Activated CD4-positive, alpha-beta T cell treated with anti-CD3 and anti-CD28 coated beads, Interleukin-2, Interleukin-6, amounts not matched to agents 100 ng/mL and 50 ng/mL, durations not matched to agents 16 hours and 8 hours (primary cell): ENCODE data around the gene RCL1.
A peak's percentile ranks its signal among the peaks of the same experiment; 100 is the strongest.
"Not testable (repeated sequence)": the region's sequence is repeated elsewhere in the genome, so short reads cannot be mapped to it uniquely, and the experiment has no call there.

Source experiments
- DNase-seq: peaks from one replicate; pipeline ENCODE4 v3.0.0-alpha.2; 2020

The RCL1 gene

DNA sequence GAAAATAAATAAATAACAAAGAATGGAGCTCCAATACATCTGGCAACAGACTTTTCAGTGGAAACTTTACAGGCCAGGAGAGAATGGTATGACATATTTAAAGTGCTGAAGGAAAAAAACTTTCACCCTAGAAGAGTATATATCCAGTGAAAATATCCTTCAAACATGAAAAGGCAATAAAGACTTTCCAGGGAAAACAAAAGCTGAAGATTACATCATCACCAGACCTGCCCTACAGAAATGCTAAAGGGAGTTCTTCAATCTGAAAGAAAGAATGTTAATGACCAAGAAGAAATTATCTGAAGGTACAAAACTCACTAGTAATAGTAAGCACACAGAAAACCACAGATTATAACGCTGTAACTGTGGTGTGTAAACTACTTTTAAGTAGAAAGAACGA lies 8.3 kb upstream of the RCL1 start:
- DNase-seq = no peak

DNA sequence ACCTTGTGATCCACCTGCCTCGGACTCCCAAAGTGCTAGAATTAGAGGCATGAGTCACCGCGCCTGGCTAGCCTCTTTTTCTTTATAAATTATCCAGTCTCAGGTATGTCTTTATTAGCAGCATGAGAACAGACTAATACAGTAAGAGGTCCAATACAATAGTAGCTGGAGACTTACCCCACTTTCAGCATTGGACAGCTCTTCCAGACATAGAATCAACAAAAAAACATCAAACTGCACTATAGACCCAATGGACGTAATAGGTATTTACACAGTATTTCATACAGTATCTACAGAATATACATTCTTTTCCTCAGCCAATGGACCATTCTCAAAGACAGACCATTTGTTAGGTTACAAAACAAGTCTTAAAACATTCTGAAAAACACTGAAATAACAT lies 6.1 kb upstream of the RCL1 start:
- DNase-seq = no peak

DNA sequence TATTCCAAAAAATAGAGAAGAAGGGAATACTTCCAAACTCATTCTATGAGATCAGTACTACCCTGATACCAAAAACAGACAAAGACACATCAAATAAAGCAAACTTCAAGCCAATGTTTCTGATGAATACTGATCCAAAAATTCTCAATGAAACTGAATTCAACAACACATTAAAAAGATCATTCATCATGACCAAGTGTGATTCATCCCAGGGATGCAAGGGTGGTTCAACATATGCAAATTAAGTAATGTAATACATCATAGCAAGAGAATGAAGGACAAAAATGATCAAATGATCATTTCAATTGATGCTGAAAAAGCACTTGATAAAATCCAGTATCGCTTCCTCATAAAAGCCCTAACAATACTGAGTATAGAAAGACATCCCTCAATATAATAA lies 4.9 kb upstream of the RCL1 start:
- DNase-seq = no peak

DNA sequence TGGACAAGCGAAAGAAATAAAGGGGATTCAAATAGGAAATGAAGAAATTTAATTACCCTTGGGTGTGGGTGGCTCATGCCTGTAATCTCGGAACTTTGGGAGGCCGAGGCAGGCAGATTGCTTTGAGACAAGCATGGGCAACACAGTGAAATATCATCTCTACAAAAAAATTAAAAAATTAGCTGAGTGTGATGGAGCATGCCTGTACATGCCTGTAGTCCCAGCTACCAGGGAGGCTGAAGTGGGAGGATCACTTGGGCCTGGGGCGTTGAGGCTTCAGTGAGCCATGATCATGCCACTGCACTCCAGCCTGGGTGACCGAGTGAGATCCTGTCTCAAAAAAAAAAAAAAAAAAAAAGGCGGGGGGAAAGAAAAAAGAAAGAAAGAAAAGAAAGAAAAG lies 4.0 kb upstream of the RCL1 start:
- no peak for DNase-seq

DNA sequence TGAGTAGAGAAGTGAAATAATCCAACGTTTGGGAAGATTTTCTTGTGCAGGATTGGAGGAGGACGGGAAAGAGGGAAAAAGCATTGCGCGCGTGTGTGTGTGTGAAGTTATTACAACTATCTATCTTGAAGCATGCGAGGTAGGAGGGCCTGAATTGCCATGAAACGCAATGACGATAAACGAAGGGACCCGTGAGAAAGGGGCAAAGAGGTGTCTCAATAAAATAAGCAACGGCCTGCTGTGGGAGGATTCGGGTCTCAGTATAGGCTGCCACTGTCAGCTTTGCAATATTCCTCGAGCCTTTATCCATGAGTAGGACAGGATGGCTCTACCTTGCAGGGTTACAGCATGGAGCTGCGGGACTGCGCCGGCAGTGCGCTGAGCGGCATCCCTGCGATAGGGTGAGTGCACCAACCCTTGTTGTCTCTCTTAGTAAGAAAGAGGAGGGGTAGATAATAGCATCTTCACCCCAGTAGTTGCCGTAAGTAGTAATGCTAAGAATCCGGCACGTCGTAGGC lies 631 bp upstream of the RCL1 start:
- no peak for DNase-seq

DNA sequence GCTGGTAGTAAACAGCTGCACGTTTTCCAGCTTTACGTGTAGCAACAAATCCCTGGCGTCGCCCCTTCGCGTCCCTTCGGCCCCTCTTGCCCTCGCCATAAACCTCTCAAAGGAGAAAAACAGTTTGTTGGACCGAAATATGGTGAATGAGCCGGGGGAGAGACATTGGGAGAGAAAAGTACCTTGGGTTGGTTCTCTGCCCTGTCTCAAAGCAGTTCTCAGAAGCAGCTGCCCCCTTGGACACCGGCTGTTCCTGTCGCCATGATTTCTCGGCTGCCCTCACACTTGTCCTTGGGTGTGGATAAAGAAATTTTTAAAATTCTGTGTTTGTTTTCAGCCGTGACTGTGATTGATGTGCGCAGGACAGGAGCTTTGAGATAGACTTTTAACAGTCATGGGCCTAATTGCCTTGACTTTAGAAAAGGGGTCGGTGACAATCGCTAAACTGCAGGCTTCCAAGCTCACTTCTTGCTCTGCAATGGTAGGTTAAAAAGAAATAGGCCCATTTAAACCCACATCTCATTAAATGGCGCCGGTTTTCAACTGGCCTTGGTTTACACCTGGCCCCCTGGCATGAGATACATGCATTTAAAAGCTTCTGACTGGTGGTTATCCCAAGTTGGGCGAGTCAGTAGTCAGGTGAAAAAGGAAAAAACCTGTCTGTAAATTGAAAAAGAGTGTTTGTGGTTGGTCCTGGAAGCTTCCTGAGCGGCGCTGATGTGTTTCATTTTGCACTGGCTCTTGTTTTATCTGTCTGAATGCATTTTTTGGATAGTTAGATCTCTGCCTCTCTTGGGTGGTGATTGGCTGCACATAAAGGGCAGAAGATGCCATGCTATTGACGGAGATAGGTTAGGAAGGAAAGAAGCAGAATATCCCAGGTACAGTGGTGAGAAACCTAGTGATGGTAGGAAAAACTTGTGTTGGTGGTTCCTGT lies 983 bp downstream of the RCL1 start:
- no peak for DNase-seq

DNA sequence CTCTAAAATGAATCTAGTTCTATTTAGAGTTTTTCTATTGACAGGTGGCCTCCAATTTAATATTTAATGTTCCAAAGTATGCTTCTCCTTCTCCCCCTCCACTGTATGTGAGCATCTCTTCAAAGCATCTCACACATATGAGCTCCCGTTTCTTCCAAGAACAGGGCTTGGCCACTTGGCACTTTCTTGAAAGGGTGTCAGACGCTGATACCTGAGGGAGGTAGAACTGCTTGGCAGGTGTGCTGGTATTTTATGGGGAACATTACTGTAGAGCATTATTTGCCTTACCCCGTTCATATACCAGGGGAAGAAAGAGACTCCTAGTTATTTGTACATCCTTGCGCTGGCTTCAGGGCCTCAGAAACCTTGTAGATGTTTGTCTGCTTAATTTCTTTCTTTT lies 1.9 kb downstream of the RCL1 start:
- no peak for DNase-seq

DNA sequence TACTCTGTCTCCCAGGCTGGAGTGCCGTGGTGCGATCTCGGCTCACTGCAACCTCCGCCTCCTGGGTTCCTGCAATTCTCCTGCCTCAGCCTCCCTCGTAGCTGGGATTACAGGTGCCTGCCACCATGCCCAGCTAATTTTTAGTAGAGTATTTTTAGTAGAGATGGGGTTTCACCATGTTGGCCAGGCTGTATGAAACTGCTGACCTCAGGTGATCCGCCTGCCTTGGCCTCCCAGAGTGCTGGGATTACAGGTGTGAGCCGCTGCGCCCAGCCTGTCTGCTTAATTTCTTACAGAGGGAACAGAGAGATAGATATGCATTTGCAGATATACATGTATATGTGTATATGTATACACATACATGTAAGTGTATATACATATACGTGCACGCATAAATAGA lies 2.4 kb downstream of the RCL1 start:
- not testable (repeated sequence) for DNase-seq

DNA sequence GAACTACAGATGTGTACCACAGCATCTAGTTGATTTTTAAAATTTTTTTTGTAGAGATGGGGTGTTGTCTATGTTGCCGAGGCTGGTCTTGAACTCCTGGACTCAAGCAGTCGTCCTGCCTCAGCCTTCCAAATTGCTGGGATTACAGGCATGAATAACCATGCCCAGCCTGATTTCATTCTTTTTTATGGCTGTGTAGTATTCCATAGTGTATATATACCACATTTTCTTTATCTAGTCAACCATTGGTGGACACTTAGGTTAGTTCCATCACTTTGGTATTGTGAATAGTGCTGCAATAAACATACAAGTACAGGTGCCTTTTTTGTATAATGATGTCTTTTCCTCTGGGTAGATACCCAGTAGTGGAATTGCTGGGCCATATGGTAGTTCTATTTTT lies 3.8 kb downstream of the RCL1 start:
- no peak for DNase-seq

DNA sequence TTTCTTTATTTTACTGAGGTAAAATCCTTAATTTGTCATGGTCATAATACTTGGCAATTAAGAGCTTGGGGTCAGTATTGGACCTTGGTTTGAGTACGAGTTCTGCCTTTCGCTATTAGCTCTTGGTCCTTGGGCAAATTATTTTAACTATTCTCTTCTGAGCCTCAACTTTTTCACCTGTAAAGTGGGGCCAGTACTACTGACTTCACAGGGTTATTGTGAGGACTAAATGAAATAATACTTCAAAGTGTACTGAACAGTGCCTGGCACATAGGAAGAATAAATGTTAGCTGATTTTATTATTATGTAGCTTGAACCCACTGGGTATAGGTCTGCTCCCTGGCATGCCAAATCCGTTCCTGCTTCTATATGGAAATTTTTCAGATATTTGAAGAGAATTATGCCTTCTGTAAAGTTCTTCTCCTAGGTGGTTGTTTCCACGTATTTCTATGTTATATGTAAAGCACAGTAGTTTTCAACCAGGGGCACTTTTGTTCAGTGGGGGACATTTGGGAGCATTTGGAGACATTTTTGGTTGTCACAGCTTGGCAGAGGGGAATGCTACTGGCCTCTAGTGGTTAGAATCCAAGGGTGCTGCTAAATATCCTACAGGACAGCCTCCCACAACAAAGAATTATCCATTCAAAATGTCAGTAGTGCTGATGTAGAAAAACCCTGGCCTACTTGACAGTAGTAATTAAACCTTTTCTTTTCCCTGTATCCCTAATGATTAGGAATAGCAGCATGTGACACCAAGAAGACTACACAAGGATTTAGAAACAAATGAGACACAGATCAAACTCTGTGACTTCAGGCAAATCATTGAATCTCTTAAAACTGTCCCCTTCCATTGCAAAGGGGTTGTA lies 4.5 kb downstream of the RCL1 start:
- DNase-seq = peak; percentile 33

DNA sequence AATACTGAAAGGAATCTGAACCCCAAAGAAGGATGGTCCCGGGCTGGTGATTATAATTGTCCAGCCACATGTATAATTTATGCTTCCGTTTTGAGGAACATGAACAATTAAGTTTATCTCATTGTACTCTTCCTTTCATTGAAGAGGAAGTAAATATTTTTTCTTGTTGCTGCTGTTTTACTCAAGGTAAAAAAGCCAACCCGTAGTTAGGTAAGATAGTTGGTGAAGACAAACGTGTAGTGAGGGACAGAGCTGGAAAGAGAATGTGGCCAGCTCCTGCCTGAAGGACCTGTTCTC lies 5.1 kb downstream of the RCL1 start:
- no peak for DNase-seq

DNA sequence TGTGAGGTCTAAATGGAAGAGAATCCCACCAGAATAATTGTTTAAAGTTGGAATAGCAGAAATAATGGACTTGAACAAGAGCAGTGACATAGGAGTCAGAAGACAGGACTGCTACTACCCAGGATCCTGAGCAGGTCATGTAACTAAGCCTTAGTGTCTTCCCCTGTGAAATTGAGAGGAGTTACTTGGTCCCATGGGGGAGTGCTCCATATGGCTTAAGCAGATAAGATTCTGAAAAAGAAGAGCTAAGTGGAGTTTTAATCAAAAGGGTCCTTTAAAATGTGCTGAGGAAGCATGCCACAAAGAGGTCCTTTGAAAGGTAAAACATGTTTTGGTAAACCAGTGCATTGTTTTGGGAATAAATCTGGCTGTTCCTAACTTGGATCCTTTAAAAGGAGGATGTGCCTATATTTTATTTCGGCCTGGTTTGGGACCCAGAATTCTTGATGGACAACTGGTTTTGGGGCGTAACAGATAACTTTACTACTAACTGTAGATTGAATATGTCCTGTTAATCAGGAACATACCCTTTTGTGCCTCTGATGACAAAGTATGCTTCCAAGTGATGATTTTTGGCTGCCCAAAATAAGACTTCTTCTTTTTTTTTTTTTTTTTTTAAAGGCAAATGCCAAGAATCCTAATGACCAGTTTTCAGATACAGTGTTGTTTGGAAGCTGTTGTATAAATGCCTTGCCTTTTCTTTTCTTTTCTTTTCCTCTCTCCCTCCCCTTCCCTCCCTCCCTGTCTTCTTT lies 5.7 kb downstream of the RCL1 start:
- DNase-seq = no peak

DNA sequence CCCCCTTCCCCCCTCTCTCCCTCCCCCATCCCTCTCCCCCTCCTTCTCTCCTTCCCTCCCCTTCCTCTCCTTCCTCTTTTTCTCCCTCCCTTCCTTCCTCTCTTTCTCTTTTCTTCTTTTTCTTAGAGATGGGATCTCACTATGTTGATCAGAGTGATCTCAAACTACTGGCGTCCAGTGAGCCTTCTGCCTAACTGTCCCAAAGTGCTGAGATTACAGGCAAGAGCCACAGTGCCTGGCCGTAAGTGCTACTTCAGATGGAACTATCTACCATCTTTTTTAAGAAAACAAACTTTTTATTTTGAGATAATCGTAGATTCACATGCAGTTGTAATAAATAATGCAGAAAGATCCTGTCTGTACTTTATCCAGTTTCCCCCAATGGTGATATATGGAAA lies 6.3 kb downstream of the RCL1 start:
- no peak for DNase-seq

DNA sequence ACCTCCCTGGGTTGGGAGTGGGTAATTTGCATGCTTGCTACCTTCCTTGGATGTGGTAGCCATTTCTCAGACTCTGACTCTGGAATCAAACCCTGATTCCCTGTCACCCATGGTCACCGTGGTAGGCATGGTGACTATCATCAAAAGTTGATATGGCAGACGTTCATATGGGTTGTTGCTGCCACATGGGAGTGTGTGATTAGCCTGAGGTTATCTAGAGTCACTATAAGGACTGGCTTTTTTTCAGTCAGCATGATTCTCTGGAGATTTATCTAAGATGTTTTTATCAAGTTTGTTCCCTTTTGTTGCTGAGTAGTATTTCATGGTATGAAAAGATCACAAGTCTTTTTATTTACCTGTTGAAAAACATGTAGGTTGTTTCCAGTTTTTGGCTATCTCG lies 7.0 kb downstream of the RCL1 start:
- DNase-seq = no peak

DNA sequence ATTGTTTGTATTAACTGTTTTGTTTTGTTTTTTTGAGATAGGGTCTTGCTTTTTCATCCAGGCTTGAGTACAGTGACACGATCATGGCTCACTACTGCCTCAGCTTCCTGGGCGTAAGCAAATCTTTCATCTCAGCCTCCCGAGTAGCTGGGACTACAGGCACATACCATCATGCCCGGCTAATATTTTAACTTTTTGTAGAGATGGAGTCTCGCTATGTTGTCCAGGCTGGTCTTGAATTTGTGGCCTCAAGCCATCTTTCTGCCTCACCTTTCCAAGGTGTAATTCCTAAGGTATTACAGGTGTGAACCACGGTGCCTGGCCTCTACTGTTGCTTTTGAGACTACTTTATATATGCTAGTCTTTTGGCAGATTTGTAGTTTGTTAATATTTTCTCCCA lies 8.4 kb downstream of the RCL1 start:
- no peak for DNase-seq

DNA sequence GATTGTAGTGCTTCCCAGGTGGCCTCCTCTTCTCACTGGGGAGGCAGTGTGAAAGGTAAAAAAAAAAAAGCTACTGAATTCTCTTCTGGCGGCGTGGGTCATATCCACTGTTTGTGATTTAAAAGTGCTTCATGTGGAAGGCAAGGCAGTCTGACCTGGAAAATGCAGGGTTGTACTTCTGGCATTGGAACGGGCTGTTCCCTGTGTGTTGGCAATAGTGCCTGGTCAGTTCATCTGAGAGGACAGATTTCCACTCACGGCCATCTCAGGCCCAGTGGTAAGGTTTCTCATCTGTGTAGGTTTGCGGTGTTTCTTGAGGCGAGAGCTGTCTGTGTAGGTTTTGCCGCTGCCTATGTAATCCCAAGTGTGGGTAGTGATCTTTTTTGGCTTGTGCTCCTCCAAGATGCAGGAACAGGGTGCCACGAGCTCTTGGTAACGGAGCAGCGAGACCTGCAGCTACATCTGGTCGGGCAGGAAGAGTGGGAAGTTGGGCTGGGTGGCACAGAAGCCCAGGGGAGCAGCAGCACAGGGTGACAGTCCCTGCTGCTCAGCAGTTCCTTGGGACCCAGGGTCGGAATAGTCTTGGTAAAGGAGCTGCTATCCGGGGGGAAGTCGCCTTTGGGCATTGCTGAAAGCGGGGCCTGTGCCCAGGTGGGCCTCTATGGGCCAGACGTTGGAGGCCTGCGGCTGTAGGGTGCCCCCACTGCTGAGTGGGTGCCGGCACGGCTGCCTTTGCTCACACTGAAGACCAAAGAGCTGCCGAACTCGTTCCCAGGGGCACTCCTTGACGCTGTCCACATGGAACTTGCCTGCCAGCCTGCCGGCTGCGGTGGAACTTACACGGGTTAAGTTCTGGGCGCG lies 11.2 kb downstream of the RCL1 start:
- DNase-seq = no peak

DNA sequence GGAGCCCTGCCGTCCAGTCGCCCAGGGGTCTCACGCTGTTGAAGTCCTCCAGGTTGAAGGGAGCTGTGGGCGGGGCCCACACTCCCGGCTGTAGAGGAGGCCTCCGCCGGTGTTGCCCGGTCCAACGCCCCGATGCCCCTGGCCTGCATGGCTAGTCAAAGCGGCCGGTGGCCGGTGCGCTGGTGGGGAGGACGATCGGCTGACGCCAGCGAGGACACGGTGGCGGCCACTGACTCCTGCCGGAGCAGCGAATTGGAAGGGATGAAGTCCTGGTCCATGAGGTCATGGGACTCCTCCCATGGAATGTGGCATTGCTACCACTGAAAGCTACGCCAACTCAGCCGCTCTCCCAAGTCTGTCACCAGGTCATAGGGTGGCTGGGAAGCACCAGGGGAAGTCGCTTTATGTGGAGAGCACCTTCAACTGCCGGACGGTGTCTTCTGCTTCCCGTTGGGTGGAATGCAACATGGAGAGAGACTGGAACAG lies 11.8 kb downstream of the RCL1 start:
- DNase-seq = no peak

DNA sequence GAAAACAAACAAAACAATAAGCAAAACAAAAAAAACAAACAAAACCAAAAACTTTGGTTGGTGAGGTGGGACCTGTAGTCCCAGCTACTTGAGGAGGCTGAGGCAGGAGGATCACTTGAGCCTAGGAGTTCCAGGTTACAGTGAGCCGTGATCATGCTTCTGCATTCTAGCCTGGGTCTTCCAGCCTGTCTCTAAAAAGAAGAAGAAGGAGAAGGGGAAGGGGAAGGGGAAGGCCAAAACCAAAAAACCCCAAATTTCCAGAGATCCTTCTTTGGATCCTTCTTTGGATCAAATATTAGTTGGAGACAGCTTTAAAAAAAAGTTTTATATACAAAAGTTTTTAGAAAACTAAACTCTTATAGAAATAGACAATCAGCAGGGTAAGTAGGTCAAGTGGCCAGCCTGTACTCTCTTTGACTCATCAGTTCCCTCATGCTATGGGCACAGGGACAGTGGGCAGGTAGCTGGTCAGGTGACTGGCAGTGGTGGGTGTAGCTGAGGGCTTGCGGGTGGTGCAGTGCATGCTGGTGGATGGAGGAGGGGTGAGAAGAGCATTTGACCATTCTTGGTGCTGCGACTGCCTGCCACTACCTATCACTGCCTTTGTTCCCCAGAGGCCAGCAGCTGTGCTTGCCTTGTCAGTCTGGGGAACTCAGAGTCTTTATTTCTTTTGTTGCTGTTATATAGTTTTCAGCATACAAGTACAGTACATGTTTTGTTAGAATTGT lies 12.6 kb downstream of the RCL1 start:
- no peak for DNase-seq

DNA sequence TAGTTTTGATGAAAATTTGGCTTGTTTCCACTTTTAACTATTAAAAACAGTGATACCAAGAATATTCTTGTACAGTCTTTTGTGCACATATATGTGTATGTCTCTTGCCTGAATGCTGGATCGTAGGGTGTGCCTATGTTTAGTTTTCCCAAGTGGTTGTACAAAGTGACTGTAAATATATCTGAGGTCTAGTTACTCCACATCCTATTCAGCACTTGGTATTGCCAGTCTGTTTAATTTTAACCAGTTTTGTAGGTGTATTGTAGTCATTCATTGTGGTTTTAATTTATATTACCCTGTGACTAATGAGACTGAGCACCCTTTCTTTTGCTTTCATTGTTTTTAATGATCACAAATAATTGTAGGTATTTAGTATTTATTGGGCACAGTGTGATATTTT lies 17.8 kb downstream of the RCL1 start:
- DNase-seq = no peak

DNA sequence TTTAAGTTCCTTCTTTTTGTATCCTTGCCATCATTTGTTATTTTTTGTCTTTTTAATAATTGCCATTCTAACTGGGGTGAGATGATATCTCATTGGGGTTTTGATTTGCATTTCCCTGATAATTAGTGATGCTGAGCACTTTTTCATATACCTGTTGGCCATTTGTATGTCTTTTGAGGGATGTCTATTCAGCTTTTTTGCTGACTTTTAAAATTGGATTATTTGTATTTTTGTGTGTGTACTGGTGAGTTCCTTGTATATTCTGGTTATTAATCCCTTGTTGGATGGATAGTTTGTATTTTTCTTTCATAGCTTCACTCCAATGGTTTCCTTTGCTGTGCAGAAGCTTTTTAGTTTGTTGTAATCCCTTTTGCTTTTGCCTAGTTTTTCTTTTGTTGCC lies 19.1 kb downstream of the RCL1 start:
- DNase-seq = no peak

DNA sequence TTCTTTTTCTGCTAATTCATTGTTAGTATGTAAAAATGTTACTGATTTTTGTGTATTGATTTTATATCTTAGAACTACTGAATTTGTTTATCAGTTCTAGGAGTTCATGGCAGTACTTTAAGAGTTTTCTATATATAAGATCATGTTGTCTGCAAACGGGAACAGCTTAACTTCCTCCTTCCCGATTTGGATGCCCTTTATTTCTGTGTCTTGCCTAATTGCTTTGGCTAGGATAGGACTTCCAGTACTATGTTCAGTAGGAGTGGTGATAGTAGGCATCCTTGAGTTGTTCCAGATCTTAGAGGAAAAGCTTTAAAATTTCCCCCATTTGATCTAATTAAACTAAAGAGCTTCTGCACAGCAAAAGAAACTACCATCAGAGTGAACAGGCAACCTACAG lies 20.1 kb downstream of the RCL1 start:
- no peak for DNase-seq

DNA sequence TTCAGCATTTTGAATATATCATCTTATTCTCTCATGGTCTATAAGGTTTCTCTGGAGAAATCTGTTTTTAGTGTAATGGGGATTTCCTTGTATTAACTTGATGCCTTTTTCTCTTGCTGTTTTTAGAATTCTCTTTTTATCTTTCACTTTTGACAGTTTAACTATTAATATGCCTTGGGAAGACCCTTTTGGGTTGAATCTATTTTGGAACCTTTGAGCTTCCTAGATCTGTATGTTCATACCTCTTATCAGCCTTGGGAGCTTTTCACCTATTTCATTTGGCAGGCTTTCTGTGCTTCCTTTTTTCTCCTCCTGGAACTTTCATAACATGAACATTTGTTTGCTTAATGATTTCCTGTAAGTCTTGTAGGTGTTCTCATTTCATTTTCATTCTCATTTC lies 22.2 kb downstream of the RCL1 start:
- DNase-seq = no peak
